Fibroblast of mammary gland (primary cell): Measurements from ENCODE around the gene RHEB.

Experiments
- DNase-seq: peaks from one replicate; pipeline ENCODE4 v3.0.0-alpha.2; 2010; ENCODE audit warnings: low read depth
- H3K4me3 ChIP-seq: 2 replicates; pipeline ENCODE4 v1.5.1; 2011; ENCODE audit warnings: low read depth, mild to moderate bottlenecking, low read length, moderate library complexity; ENCODE audit not compliant: control insufficient read depth
- CTCF ChIP-seq: conservative IDR thresholded peaks from 2 replicates; pipeline ENCODE4 v1.5.1; 2011; ENCODE audit warnings: low read depth, low read length, inconsistent platforms; ENCODE audit not compliant: control insufficient read depth, insufficient read depth

RHEB gene

DNA sequence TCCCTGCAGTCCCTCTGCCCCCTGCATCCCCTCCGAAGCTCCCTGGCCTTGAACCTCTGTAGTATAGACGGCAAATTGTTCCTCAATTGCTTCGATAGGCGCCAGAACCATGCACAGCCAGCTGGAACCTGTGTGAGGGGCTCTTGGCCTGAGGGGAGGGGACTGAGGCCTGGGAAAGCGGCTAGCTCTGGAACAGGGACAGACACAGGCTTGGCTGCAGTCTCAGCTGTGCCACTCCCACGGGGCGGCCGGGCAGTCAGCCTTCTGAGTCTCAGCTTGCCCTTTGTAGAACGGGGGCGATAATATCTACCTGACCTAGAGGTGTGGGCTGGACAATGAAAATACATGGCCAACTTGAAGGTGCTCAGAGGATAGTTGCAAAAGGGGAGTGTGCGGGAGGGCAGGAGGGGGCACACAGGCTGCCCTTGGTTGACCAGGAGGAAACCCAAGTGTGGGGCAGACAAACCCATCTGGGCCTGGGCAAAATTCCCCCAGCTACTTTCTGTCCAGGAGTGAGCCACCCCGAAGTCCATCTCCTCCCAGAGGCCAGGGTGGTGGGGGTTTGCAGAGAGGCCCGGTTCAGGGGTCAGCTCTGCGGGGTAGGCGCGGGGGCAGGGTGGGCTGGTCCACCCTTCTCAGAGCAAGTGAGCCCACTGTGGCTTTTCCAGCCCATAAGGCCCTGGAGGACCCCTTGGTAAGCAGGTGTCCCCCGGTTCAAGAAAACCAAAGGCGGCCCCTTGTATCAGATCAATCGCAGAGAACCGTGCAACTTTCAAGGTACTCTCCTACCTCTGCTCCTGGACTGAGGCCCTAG lies 84.4 kb downstream of the RHEB start:
- H3K4me3 ChIP-seq = no peak overlapping the region
- no peak for DNase-seq
- no peak for TF ChIP-seq CTCF

DNA sequence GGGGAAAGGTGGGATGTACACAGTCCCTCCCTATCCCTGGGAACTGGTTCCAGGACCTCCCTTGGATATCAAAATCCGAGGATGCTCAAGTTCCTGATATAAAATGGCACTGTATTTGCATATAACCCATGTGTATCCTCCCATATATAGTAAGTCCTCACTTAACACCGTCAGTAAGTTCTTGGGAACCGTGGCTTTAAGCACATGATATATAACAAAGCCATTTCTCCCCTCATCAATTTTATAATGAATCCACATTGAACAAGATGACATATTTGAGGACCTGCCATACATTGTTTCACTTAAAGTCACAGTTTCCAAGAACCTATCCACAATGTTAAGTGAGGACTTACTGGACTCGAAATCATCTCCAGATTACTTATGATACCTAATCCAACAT lies 85.1 kb downstream of the RHEB start:
- TF ChIP-seq CTCF = no peak
- no peak for DNase-seq
- no peak overlapping the region for H3K4me3 ChIP-seq

DNA sequence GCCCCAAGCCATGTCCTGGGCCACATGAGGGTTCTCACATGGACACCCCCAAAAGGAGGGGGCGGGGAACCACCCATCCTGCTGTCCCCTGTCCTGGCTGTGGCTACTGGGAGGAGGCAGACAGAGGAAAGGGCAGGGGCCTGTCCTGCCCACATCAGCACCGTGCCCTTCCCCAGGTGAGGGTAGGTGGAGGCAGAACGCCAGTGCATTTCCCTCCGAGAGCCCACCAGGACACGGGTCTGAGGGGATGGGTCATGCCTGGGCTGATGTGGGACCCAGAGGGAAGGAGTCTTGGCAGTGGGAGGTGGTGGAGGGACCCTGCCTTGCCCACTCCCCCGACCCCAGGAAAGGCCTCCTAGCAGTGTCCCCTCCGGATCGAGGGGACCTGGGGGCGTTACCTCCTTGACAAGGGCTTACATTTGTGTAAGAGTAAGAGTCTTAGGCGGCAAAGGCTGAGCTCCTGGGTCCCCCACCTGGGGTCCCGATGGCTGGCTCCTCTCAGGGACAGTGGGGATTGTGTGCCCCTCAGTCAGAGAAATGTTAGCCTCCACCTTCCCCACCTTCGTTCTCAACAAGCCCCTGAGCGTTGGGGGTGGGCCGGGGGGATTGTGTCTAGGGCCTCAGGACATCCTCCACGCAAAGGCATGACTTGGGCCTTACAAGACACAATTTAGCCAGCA lies 85.8 kb downstream of the RHEB start:
- DNase-seq = no peak
- no peak overlapping the region for H3K4me3 ChIP-seq
- TF ChIP-seq CTCF = no peak

GRCh38 chr7:151432658-151433521 lies 86.8 kb downstream of the RHEB start:
- no peak for DNase-seq
- TF ChIP-seq CTCF = no peak

GRCh38 chr7:151431768-151432311 lies 87.9 kb downstream of the RHEB start:
- no peak for DNase-seq
- TF ChIP-seq CTCF = no peak
- H3K4me3 ChIP-seq = no peak overlapping the region

More at GRCh38 chr7:151432658-151433521, 86.8 kb downstream of the RHEB start:
- H3K4me3 ChIP-seq = no peak overlapping the region

- no peak for DNase-seq
- H3K4me3 ChIP-seq = no peak overlapping the region
- no peak for TF ChIP-seq CTCF
These were observed 88.4 kb downstream of the RHEB start for GRCh38 chr7:151431281-151431767.
